ENCODE measurements around the gene ORM2. TPM values are rescaled to one million over a fixed set of nuclear protein-coding genes. Genes with fewer than 3 reads are reported as not detected.
A peak's percentile ranks its signal among the peaks of the same experiment; 100 is the strongest.
"Not testable (repeated sequence)": the region's sequence is repeated elsewhere in the genome, so short reads cannot be mapped to it uniquely, and the experiment has no call there.

The ORM2 gene
- total RNA-seq, 2 donors from 2014 or later: not detected

GRCh38 chr9:114316605-114317230 is 13.0 kb upstream of the ORM2 start:
- Histone ChIP-seq H3K27ac (no peak overlapping the region), H3K4me1 (peaks cover 12% of the 10 kb centered on the region), H3K27me3 (no peaks in the 10 kb centered on the region), H3K9me3 (no peaks in the 10 kb centered on the region), H3K36me3 (replicated peaks in 1 of 2; ENCODE audit: insufficient read depth in 1 of 2, low read depth in 2 of 2) (no peaks in the 10 kb centered on the region), H3K4me3 (no peak overlapping the region)
- WGBS, 2 donors: 68 to 79% methylated on average over 10 of the region's 10 CpGs
- TF ChIP-seq CTCF (IDR thresholded peaks at IDR 0.05) (no peak), POLR2A (IDR thresholded peaks at IDR 0.05) (no peak)
- intact Hi-C loops (cut with DNase I): no loop called here
- DNase-seq (peak in 3 of 4 donors; percentile 1 to 7 (median 7)), ATAC-seq (no peak)

DNA sequence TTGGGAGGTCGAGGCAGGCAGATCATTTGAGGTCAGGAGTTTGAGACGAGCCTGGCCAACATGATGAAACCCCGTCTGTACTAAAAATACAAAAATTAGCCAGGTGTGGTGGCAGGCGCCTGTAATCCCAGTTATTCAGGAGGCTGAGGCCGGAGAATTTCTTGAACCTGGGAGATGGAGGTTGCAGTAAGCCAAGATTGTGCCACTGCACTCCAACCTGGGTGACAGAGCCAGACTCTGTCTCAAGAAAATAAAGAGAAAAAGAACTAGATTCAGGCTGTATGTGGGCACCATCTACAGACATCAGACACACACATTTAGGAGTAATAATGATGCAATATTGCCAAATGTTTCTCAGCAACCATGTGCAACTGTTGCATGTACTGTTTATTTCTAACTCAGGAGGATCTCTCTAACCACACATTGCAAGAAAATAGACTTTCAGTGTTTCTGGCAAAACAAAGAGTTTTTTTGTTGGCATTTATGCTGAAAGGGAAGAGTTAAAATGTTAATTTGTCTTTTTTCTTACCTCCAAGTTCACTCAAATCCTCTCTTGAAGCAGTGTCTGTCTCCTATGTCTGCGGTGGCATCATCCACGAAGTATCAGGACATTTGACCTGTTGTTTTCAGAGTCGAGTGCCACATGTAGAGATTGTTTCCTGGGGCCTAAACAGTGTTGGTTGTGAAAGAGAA is 11.9 kb upstream of the ORM2 start:
- H3K27me3 ChIP-seq: no peaks in the 10 kb centered on the region
- no peaks in the 10 kb centered on the region for H3K36me3 ChIP-seq (replicated peaks in 1 of 2; ENCODE audit: insufficient read depth in 1 of 2, low read depth in 2 of 2)
- TF ChIP-seq CTCF (IDR thresholded peaks at IDR 0.05) (no peak), POLR2A (IDR thresholded peaks at IDR 0.05) (no peak)
- WGBS, 2 donors: 75 to 81% methylated on average over 8 of the region's 8 CpGs
- peaks cover 12% of the 10 kb centered on the region for H3K4me1 ChIP-seq
- no peaks in the 10 kb centered on the region for H3K9me3 ChIP-seq
- intact Hi-C loops (cut with DNase I): no loop called here
- no peak for ATAC-seq
- no peak overlapping the region for H3K4me3 ChIP-seq
- peak in 1 of 4 donors; percentile 0 for DNase-seq
- H3K27ac ChIP-seq: no peak overlapping the region

DNA sequence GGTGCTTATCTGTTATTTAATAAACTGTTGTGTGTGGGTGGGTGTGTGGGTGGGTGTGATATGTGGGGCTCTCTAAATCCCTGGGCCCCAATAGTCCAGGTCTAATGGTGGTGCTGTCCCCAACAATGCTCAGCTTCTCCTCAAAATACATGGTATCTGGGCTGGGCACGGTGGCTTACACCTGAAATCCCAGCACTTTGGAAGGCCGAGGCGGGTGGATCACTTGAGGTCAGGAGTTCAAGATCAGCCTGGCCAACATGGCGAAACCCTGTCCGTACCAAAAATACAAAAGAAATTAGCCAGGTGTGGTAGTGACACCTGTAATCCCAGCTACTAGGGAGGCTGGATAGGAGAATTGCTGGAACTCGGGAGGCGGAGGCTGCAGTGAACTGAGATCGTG is 11.3 kb upstream of the ORM2 start:
- ATAC-seq (no peak), DNase-seq (peak in 2 of 4 donors; percentile 3 to 4)
- H3K4me3 ChIP-seq: no peak overlapping the region
- TF ChIP-seq POLR2A (IDR thresholded peaks at IDR 0.05): no peak
- H3K27me3 ChIP-seq: no peaks in the 10 kb centered on the region
- intact Hi-C loops (cut with DNase I): no loop called here
- H3K27ac ChIP-seq: no peak overlapping the region
- H3K4me1 ChIP-seq: peaks cover 12% of the 10 kb centered on the region
- 71 to 83% methylated on average over 7 to 8 of the region's 8 CpGs for WGBS, 2 donors
- no peaks in the 10 kb centered on the region for H3K36me3 ChIP-seq (replicated peaks in 1 of 2; ENCODE audit: insufficient read depth in 1 of 2, low read depth in 2 of 2)
- no peaks in the 10 kb centered on the region for H3K9me3 ChIP-seq

- TF ChIP-seq POLR2A (IDR thresholded peaks at IDR 0.05) (no peak), CTCF (IDR thresholded peaks at IDR 0.05) (no peak)
- Histone ChIP-seq H3K27ac (no peak overlapping the region), H3K4me1 (peaks cover 12% of the 10 kb centered on the region), H3K4me3 (no peak overlapping the region), H3K9me3 (no peaks in the 10 kb centered on the region), H3K36me3 (replicated peaks in 1 of 2; ENCODE audit: insufficient read depth in 1 of 2, low read depth in 2 of 2) (no peaks in the 10 kb centered on the region), H3K27me3 (no peaks in the 10 kb centered on the region)
- WGBS, 2 donors: 73 to 79% methylated on average over 3 of the region's 3 CpGs
- ATAC-seq: no peak
- intact Hi-C loops (cut with DNase I): no loop called here
- DNase-seq: peak in 2 of 4 donors; percentile 3 to 4
These were observed 10.5 kb upstream of the ORM2 start for GRCh38 chr9:114319147-114319546.

DNA sequence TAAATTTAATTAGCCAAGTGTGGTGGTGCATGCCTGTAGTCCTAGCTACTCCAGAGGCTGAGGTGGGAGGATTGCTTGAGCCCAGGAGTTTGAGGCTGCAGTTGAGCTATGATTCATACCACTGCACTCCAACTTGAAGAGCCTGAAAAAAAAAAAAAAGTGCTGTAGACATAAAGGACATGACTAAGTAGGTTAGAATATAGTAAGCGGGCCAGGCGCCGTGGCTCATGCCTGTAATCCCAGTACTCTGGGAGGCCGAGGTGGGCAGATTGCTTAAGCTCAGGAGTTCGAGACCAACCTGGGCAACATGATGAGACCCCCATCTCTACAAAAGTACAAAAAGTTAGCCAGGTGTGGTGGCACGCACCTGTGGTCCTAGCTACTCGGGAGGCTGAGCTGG is 9.0 kb upstream of the ORM2 start:
- DNase-seq; intact Hi-C loops (cut with DNase I): not testable (repeated sequence)

More for the DNA sequence above, 9.0 kb upstream of the ORM2 start:
- not testable (repeated sequence) for H3K9me3 ChIP-seq; H3K36me3 ChIP-seq (replicated peaks in 1 of 2; ENCODE audit: insufficient read depth in 1 of 2, low read depth in 2 of 2); H3K27ac ChIP-seq; ATAC-seq; H3K4me1 ChIP-seq; H3K27me3 ChIP-seq; H3K4me3 ChIP-seq
- 74 to 87% methylated on average over 2 to 7 of the region's 7 CpGs for WGBS, 2 donors
